Naive B cell (primary cell): ENCODE results near the gene CRYBB1. TPM values are rescaled to one million over a fixed set of nuclear protein-coding genes. Genes with fewer than 3 reads are reported as not detected.

Experiments used
- ATAC-seq, 2 donors: fragments of 150-1000 bp; cut with Tn5 transposase; 2 replicates each; pipeline ENCODE4 v1.10.0; 2021; ENCODE audit warnings: low read depth in 2 of 2, mild to moderate bottlenecking in 2 of 2, moderate library complexity in 2 of 2
- DNase-seq: peaks from one replicate; pipeline ENCODE4 v3.0.0; 2022
- H3K27ac Mint-ChIP-seq, 6 donors: one replicate each; pipeline ENCODE4 v1.8.0; 2020 to 2022; ENCODE audit warnings: mild to moderate bottlenecking in 6 of 6, mixed read lengths in 6 of 6, moderate library complexity in 5 of 6, inconsistent platforms in 2 of 6
- H3K27me3 Mint-ChIP-seq, 3 donors: one replicate each; pipeline ENCODE4 v1.8.0; 2021 to 2022; ENCODE audit warnings: mixed read lengths in 3 of 3, mild to moderate bottlenecking in 1 of 3
- H3K36me3 Mint-ChIP-seq, 2 donors: one replicate each; pipeline ENCODE4 v1.8.0; 2020 to 2022; ENCODE audit warnings: mixed read lengths in 2 of 2, inconsistent platforms in 1 of 2, mild to moderate bottlenecking in 1 of 2
- H3K4me1 Mint-ChIP-seq, 3 donors: one replicate each; pipeline ENCODE4 v1.8.0; 2020 to 2022; ENCODE audit warnings: mixed read lengths in 3 of 3, inconsistent platforms in 1 of 3, mild to moderate bottlenecking in 1 of 3, moderate library complexity in 1 of 3
- H3K4me3 Mint-ChIP-seq, 8 donors: one replicate each; pipeline ENCODE4 v1.8.0; 2020 to 2022; ENCODE audit warnings: mild to moderate bottlenecking in 8 of 8, mixed read lengths in 8 of 8, moderate library complexity in 8 of 8, inconsistent platforms in 2 of 8
- H3K9me3 Mint-ChIP-seq, 7 donors: one replicate each; pipeline ENCODE4 v1.8.0; 2020 to 2022; ENCODE audit warnings: mixed read lengths in 7 of 7, mild to moderate bottlenecking in 5 of 7, inconsistent platforms in 2 of 7, moderate library complexity in 1 of 7
- polyA plus RNA-seq, 6 donors: library from polyadenylated mRNA; unstranded; fragments of 300-500 nt; fragmentation: Illumina TruSeq; gene quantifications; one replicate each; pipeline ENCODE4 v1.2.3, GENCODE V29; 2021; ENCODE audit warnings: low read depth in 6 of 6

Gene CRYBB1
- polyA plus RNA-seq, 6 donors from 2014 or later: not detected

DNA sequence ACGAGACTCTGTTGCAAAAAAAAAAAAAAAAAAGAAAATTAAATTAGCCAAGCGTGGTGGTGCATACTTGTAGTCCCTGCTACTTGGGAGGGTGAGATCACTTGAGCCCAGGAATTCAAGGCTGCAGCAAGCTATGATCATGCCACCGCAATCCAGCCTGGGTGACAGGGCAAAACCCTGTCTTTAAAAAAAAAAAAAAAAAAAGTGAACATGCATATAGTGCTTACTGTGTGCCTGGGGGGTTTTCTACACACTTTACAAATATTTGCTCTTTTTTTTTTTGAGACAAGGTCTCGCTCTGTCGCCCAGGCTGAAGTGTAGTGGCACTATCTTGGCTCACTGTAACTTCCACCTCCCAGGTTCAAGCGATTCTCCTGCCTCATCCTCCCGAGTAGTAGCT lies 40.7 kb downstream of the CRYBB1 start:
- H3K27ac Mint-ChIP-seq: peak overlapping the region in 2 of 6 donors; percentile 49 to 59
- DNase-seq (no peak), ATAC-seq (no peak)
- peaks cover 53 to 84% (median 62%) of the 10 kb centered on the region in 3 donors for H3K4me1 Mint-ChIP-seq
- H3K9me3 Mint-ChIP-seq: no peaks in the 10 kb centered on the region
- H3K27me3 Mint-ChIP-seq: no peaks in the 10 kb centered on the region
- H3K36me3 Mint-ChIP-seq: peaks cover 0 to 4% of the 10 kb centered on the region in 2 donors
- no peak overlapping the region for H3K4me3 Mint-ChIP-seq

DNA sequence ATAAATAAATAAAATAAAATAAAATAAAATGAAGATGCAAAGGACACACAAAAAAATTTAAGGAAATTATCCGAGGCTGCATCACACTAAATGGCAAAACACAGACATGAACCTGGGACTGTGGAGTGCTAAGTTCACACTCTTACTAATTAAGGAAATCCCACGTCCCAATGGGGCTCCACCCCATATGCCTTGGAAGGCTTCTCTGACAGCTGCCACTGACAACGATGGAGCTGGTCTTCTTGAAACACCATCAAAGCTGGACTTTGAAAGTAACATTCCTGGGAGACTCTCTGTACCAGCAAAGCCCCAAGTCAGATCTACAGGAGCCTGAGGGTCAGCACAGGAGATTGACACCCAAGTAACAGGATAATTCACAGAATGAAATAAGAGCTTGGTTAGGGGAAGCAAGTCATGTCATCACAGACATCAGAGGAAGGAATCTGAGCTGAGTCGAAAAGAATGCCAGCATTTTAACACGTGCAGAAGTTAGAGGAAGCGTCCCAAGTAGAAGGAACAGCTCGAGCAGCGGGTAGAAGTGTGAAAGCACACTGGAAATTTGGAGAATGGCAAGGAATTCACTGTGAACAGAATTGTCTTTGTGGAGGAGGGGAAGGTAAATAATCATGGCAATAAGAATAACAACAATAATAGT lies 41.7 kb downstream of the CRYBB1 start:
- DNase-seq (no peak), ATAC-seq (no peak)
- no peaks in the 10 kb centered on the region for H3K9me3 Mint-ChIP-seq
- peak overlapping the region in 1 of 8 donors; percentile 6 for H3K4me3 Mint-ChIP-seq
- H3K4me1 Mint-ChIP-seq: peaks cover 61 to 86% (median 65%) of the 10 kb centered on the region in 3 donors
- peak overlapping the region in 2 of 6 donors; percentile 28 to 54 for H3K27ac Mint-ChIP-seq
- peaks cover 0 to 4% of the 10 kb centered on the region in 2 donors for H3K36me3 Mint-ChIP-seq
- no peaks in the 10 kb centered on the region for H3K27me3 Mint-ChIP-seq

DNA sequence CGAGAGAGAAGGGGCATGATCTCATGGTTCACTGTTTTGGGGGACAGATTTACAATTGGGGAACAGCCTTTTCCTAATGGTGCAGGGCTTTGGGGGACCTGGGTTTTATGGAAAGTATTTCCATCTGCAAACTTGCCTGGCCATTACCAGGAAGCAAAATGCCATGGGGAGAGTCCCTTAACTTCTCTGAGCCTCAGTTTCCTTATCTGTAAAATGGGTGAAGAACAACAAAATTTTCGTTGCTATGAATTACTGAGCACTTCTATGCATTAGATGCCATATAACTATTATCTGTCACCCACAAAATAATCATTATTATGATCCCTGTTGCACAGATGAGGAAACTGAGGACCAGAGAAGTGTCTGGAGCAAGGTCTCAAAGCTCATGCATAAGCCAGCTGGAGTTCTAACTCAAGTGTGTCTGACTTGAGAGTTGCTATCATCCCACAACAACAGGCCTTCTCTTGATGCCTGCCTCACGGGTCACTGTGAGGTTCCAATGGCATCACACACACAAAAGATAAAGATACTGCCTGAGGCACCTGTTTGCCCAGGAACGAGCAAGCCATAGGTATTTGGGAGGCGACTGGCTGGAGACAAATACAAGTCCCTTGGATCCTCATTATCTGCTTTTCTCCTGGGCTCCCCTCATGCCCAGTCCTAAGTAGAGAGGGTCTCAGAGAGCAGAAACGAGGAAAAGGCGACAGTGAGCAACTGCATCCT lies 43.7 kb downstream of the CRYBB1 start:
- H3K27ac Mint-ChIP-seq: peak overlapping the region in 5 of 6 donors; percentile 44 to 94 (median 86)
- no peaks in the 10 kb centered on the region for H3K9me3 Mint-ChIP-seq
- no peak for ATAC-seq
- no peaks in the 10 kb centered on the region for H3K27me3 Mint-ChIP-seq
- DNase-seq: no peak
- peaks cover 53 to 80% (median 65%) of the 10 kb centered on the region in 3 donors for H3K4me1 Mint-ChIP-seq
- H3K4me3 Mint-ChIP-seq: peak overlapping the region in 3 of 8 donors; percentile 47 to 68 (median 61)
- peaks cover 0 to 4% of the 10 kb centered on the region in 2 donors for H3K36me3 Mint-ChIP-seq

DNA sequence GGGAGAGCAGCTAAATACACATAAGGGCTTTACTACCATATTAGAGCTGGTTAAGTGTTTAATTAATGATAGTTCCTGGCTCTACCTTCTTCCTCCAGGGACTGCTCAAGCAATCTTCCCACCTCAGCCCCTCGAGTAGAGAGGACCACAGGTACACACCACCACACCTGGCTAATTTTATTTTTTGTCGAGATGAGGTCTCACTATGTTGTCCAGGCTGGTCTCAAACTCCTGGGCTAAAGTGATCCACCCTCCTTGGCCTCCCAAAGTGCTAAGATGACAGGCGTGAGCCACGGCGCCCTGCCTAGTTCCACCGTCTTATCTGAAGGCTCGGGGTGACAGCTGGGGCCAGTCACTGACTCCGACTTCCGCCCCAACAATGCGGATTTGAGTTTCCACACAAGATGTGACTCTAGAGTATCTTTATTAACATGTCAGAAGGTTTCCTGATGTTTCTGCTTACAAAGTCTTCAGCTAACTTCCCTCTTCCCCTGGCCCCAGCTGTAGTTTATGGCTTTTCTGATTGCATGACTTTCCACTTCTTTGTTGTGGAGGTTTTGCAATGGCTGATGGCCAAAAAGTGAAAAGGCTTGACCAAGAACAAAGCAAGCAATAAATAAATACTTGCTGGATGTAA lies 44.7 kb downstream of the CRYBB1 start:
- H3K27ac Mint-ChIP-seq: peak overlapping the region; percentile 85 to 96 (median 92)
- no peaks in the 10 kb centered on the region for H3K27me3 Mint-ChIP-seq
- H3K4me3 Mint-ChIP-seq: peak overlapping the region in 6 of 8 donors; percentile 45 to 68 (median 61)
- peaks cover 49 to 77% (median 60%) of the 10 kb centered on the region in 3 donors for H3K4me1 Mint-ChIP-seq
- H3K36me3 Mint-ChIP-seq: peaks cover 0 to 4% of the 10 kb centered on the region in 2 donors
- no peak for DNase-seq
- peak; percentile 70 to 79 for ATAC-seq
- no peaks in the 10 kb centered on the region for H3K9me3 Mint-ChIP-seq

DNA sequence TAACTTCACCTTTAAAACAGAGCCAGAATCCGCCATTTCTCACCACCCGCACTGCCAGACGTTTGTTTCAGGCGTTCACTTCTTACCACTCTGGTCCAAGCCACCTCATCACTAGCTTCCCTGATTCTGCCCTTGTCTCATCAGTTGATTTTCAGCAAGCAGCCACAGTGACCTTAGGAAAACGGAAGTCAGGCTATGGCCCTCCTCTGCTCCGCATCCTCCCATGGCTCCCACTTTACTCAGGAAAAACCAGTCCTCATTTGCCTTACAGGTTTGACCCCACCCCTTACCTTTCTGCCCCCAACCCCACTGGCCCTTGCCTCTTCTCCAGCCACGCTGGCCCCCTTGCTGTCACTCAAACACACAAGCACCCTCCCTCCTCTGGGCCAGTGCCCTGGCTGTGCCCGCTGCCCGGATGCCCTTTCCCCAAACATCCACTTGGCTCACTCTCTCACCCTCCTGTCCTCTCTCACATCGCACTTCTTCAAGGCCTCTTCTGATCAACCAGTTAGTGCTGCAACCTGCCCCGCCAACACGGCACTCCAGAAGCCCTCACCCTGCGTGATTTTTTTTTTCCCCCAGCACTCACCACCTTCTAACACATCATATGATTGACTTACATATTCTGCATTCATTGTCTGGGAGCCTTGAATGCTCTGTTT lies 46.8 kb downstream of the CRYBB1 start:
- no peak for ATAC-seq
- Mint-ChIP-seq H3K27me3 (no peaks in the 10 kb centered on the region), H3K4me3 (peak overlapping the region in 1 of 8 donors; percentile 81), H3K4me1 (peaks cover 45 to 66% (median 60%) of the 10 kb centered on the region in 3 donors), H3K27ac (peak overlapping the region in 3 of 6 donors; percentile 26 to 87 (median 81)), H3K9me3 (no peaks in the 10 kb centered on the region), H3K36me3 (peaks cover 0 to 4% of the 10 kb centered on the region in 2 donors)
- DNase-seq: no peak

DNA sequence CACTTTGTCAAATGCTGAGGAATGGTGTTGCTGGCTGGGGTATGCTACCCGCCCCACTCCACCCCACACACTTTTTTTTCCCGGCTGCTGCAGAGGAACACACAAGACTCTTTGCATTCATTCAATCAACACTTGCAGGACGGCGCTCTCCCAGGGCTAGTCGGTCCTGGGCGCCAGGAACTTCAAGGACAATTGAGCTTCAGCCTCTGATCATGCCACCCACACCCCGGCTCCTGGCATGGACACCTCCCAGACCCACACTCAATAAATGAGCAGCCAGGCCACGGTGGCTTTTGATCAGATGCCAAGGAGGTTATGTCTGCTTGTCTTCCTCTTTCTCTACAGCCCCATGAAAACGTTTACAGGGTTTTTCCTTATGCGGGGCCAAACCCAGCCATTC lies 47.7 kb downstream of the CRYBB1 start:
- peak overlapping the region in 3 of 6 donors; percentile 9 to 26 (median 22) for H3K27ac Mint-ChIP-seq
- ATAC-seq (no peak), DNase-seq (no peak)
- H3K36me3 Mint-ChIP-seq: peaks cover 0 to under 1% of the 10 kb centered on the region in 2 donors
- H3K4me3 Mint-ChIP-seq: peak overlapping the region in 1 of 8 donors; percentile 22
- H3K9me3 Mint-ChIP-seq: no peaks in the 10 kb centered on the region
- H3K27me3 Mint-ChIP-seq: no peaks in the 10 kb centered on the region
- peaks cover 41 to 61% (median 56%) of the 10 kb centered on the region in 3 donors for H3K4me1 Mint-ChIP-seq

DNA sequence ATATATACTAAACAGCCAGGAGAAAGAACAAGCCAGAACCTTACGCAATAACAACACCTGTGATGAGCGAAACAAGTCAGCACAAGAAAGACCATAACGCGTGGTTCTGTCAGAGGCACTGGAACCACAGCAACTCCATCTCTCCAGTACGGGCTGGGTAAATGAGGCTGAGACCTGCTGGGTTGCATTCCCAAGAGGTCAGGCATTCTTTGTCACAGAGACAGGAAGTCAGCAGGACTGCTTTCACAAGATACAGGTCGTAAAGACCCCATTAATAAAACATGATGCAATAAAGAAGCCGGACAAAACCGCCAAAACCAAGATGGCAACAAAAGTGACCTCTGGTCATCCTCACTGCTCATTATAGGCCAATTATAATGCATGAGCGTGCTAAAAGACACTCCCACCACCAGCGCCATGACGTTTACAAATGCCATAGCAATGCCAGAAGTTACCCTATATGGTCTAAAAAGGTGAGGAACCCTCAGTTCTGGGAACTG lies 49.6 kb downstream of the CRYBB1 start:
- no peaks in the 10 kb centered on the region for H3K36me3 Mint-ChIP-seq
- no peaks in the 10 kb centered on the region for H3K27me3 Mint-ChIP-seq
- no peaks in the 10 kb centered on the region for H3K9me3 Mint-ChIP-seq
- no peak overlapping the region for H3K4me3 Mint-ChIP-seq
- H3K27ac Mint-ChIP-seq: no peak overlapping the region
- peaks cover 40 to 51% (median 48%) of the 10 kb centered on the region in 3 donors for H3K4me1 Mint-ChIP-seq
- no peak for DNase-seq
- ATAC-seq: no peak

DNA sequence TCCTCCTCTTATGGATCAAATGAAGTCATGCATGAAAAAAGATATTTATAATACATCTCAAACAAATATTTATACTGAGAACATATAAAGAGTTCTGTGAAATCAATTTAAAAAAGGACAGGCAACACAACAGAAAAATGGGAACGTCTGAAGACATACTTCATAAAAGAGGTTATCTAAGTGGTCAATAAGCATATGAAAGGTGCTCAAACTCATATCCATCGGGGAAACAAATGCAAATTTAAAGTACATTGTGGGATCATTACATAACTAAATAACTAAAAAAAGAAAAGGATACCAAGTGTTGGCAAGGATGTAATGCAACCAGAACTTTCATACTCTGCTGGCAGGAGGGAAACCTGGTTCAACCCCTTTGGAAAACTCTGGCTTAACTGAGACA lies 50.2 kb downstream of the CRYBB1 start:
- Mint-ChIP-seq H3K4me3 (no peak overlapping the region), H3K27me3 (no peaks in the 10 kb centered on the region), H3K9me3 (no peaks in the 10 kb centered on the region), H3K27ac (peak overlapping the region in 1 of 6 donors; percentile 35), H3K4me1 (peaks cover 33 to 44% (median 44%) of the 10 kb centered on the region in 3 donors), H3K36me3 (no peaks in the 10 kb centered on the region)
- ATAC-seq (no peak), DNase-seq (no peak)

DNA sequence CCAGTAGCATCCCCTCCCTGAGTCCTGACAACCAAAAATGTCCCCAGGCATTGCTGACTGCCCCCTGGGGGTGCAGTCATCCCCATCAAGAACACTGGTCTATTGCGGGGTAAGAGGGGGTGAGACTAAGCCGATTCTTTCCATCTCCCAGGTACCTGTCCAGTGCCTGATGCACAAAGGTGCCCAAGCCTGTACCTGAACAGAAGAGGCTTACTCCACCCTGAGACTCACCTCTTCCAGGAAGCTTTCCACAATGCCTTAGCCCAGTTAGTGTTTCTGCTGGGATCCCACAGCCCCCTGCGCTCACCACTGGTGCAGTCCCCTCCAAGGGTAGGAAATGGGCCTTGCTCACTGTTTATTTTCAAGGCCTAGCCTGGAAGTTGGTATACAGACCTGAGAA lies 50.8 kb downstream of the CRYBB1 start:
- ATAC-seq: no peak
- H3K27ac Mint-ChIP-seq: peak overlapping the region in 2 of 6 donors; percentile 33 to 49
- no peaks in the 10 kb centered on the region for H3K36me3 Mint-ChIP-seq

DNA sequence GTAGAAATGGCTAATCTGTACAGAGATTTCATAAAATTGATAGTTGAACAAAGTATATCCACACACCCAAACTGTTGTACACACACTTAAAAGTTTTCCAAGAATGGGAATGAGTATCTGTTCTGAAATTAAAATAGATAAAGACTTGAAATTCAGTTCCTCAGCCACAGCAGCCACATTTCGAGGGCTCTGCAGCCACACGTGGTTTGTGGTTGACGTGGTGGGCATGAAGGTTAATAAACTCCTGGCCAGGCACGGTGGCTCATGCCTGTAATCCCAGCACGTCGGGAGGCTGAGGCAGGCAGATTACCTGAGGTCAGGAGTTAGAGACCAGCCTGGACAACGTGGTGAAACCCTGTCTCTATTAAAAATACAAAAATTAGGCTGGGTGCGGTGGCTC lies 51.9 kb downstream of the CRYBB1 start:
- no peaks in the 10 kb centered on the region for H3K27me3 Mint-ChIP-seq
- no peak overlapping the region for H3K4me3 Mint-ChIP-seq
- peaks cover 19 to 35% (median 33%) of the 10 kb centered on the region in 3 donors for H3K4me1 Mint-ChIP-seq
- no peaks in the 10 kb centered on the region for H3K9me3 Mint-ChIP-seq
- no peak overlapping the region for H3K27ac Mint-ChIP-seq
- H3K36me3 Mint-ChIP-seq: no peaks in the 10 kb centered on the region
- no peak for ATAC-seq
- no peak for DNase-seq

More for the DNA sequence above, 50.8 kb downstream of the CRYBB1 start:
- DNase-seq: no peak
- no peaks in the 10 kb centered on the region for H3K9me3 Mint-ChIP-seq
- no peak overlapping the region for H3K4me3 Mint-ChIP-seq
- no peaks in the 10 kb centered on the region for H3K27me3 Mint-ChIP-seq
- peaks cover 30 to 44% (median 40%) of the 10 kb centered on the region in 3 donors for H3K4me1 Mint-ChIP-seq

DNA sequence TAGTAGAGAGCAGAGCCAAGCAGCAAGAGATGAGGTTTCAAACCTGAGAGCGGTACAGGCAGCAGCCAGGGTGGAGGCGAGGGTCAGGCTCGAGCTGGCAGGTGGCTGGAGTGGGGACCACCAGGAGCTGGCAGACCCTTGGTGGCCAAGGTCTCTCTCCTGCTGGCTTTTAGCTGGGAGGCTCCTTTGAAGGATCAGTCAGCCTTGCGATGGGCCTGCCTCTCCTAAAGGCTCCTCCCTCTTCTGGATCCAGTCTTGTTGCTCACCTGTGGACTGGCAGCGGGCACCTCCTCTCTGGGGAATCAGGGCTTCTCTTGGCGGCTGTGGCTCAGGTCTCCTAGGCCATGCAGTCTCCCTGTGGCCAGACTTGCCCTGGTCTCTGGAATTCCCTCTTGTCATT lies 52.6 kb downstream of the CRYBB1 start:
- ATAC-seq (no peak), DNase-seq (no peak)
- Mint-ChIP-seq H3K9me3 (no peaks in the 10 kb centered on the region), H3K27ac (no peak overlapping the region), H3K4me3 (no peak overlapping the region), H3K4me1 (peaks cover 15 to 32% (median 31%) of the 10 kb centered on the region in 3 donors), H3K27me3 (no peaks in the 10 kb centered on the region), H3K36me3 (no peaks in the 10 kb centered on the region)

DNA sequence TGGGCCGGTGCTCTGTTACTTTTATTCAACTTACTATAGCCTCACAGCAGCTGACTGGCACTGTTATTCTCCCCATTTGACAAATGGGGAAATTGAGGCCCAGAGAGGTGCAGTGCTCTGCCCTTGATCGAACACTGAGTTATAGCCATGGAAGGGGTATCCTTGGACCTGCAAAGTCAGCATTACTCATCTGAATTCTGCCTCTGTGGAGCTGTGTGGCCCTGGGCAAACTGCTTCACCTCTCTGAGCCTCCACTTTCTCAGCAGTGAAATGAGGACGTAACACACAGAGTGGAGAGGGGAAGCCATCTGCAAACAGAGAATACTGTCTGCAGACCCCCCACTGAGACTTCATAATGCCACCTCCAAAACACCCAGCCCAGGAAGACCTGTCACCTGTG lies 53.2 kb downstream of the CRYBB1 start:
- Mint-ChIP-seq H3K27ac (peak overlapping the region in 1 of 6 donors; percentile 16), H3K9me3 (no peaks in the 10 kb centered on the region), H3K27me3 (no peaks in the 10 kb centered on the region), H3K4me3 (no peak overlapping the region), H3K36me3 (no peaks in the 10 kb centered on the region), H3K4me1 (peaks cover 14 to 32% (median 29%) of the 10 kb centered on the region in 3 donors)
- DNase-seq: no peak
- no peak for ATAC-seq

DNA sequence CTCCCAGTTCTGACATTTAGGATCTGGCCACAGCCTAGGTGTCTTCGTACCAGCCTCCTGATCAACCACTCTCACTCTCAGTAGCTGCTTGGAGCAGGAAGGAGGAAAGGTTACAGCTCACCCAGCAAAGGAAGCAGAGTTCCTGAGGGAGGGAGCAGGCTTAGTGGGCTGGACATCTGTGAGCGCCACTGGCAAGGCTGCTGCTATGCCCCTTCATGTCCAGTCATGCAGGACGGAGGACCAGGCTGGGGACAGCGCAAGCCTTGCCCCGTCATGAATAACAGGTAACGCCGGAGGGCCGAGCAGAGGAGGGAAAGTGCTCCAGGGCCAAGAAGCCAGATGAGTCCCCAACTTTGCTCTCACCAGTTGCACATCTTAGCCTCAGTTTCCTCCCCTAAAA lies 53.6 kb downstream of the CRYBB1 start:
- H3K4me3 Mint-ChIP-seq: no peak overlapping the region
- peak overlapping the region in 1 of 6 donors; percentile 16 for H3K27ac Mint-ChIP-seq
- H3K9me3 Mint-ChIP-seq: no peaks in the 10 kb centered on the region
- no peak for DNase-seq
- no peaks in the 10 kb centered on the region for H3K36me3 Mint-ChIP-seq
- H3K27me3 Mint-ChIP-seq: no peaks in the 10 kb centered on the region
- H3K4me1 Mint-ChIP-seq: peaks cover 17 to 31% (median 26%) of the 10 kb centered on the region in 3 donors
- no peak for ATAC-seq
